ENCODE data around the gene FOSB.
"Not testable (repeated sequence)": the region's sequence is repeated elsewhere in the genome, so short reads cannot be mapped to it uniquely, and the experiment has no call there.

Gene FOSB

GRCh38 chr19:45510352-45510751 lies 42.6 kb downstream of the FOSB start:
- H2AFZ ChIP-seq (ENCODE audit: low read depth, low read length); H3K27ac ChIP-seq (ENCODE audit: low read length, poor library complexity, severe bottlenecking); H3K27me3 ChIP-seq (ENCODE audit: control insufficient read depth in 1 of 2, insufficient read depth in 1 of 2, low read length in 2 of 2); H3K4ac ChIP-seq (ENCODE audit: low read depth in 1 of 2, low read length in 2 of 2); H3K14ac ChIP-seq (ENCODE audit: low read length in 2 of 2); H2AK5ac ChIP-seq (ENCODE audit: low read length, severe bottlenecking); H3K79me1 ChIP-seq (replicated peaks; ENCODE audit: low read length, poor library complexity, severe bottlenecking); H3K18ac ChIP-seq (ENCODE audit: low read depth in 1 of 2, low read length in 2 of 2); H3K9ac ChIP-seq (ENCODE audit: low read length); H4K91ac ChIP-seq (ENCODE audit: low read length); H3K4me2 ChIP-seq (ENCODE audit: low read length, poor library complexity, severe bottlenecking); H2BK15ac ChIP-seq (ENCODE audit: low read depth, poor library complexity, severe bottlenecking); H2BK5ac ChIP-seq (ENCODE audit: low read depth, low read length, poor library complexity, severe bottlenecking); H3K4me3 ChIP-seq (ENCODE audit: insufficient read depth in 1 of 2, low read depth in 1 of 2, low read length in 2 of 2); H2BK12ac ChIP-seq (ENCODE audit: low read length in 2 of 2); H3K9me3 ChIP-seq (ENCODE audit: control insufficient read depth, low read length); H3K23ac ChIP-seq (ENCODE audit: low read length in 2 of 2); H4K8ac ChIP-seq (ENCODE audit: low read length); H2BK120ac ChIP-seq (ENCODE audit: low read depth, low read length); DNase-seq: not testable (repeated sequence)
- Histone ChIP-seq H3K36me3 (ENCODE audit: control insufficient read depth in 1 of 2, insufficient read depth in 2 of 2, low read depth in 1 of 2, low read length in 2 of 2) (peaks cover 0 to 12% of the 10 kb centered on the region in 2 experiments), H3K4me1 (ENCODE audit: control insufficient read depth, insufficient read depth, low read depth, low read length) (peaks cover 20% of the 10 kb centered on the region)
- WGBS = 95% methylated on average over 8 of the region's 11 CpGs

DNA sequence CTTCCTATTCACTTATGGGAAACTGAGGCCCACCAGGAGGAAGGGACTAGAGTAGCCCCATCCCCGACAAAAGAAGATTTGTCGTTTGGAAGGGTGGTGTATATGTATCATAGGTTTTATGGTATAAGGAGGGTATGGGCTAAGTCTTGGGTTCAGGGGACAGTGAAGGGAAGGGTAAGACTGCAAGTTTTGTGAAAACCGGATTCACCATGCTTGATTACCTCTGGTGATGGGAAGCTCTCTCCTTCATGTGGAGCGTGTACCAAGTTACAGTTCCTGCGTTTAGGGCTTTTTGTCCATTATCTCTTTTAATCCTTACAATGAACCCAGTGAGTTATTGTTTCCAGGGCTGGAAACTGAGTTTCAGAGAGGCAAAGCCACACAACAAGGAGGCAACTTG lies 43.3 kb downstream of the FOSB start:
- peaks cover 0 to 20% of the 10 kb centered on the region in 2 experiments for H3K36me3 ChIP-seq (ENCODE audit: control insufficient read depth in 1 of 2, insufficient read depth in 2 of 2, low read depth in 1 of 2, low read length in 2 of 2)
- no peak overlapping the region for H4K8ac ChIP-seq (ENCODE audit: low read length)
- no peaks in the 10 kb centered on the region for H3K9me3 ChIP-seq (ENCODE audit: control insufficient read depth, low read length)
- H2BK15ac ChIP-seq (ENCODE audit: low read depth, poor library complexity, severe bottlenecking) = no peak overlapping the region
- H3K4me3 ChIP-seq (ENCODE audit: insufficient read depth in 1 of 2, low read depth in 1 of 2, low read length in 2 of 2) = no peak overlapping the region
- no peaks in the 10 kb centered on the region for H3K27me3 ChIP-seq (ENCODE audit: control insufficient read depth in 1 of 2, insufficient read depth in 1 of 2, low read length in 2 of 2)
- H3K23ac ChIP-seq (ENCODE audit: low read length in 2 of 2) = no peak overlapping the region
- H3K4me2 ChIP-seq (ENCODE audit: low read length, poor library complexity, severe bottlenecking) = no peak overlapping the region
- peaks cover 21% of the 10 kb centered on the region for H3K4me1 ChIP-seq (ENCODE audit: control insufficient read depth, insufficient read depth, low read depth, low read length)
- H3K9ac ChIP-seq (ENCODE audit: low read length) = no peak overlapping the region
- H3K18ac ChIP-seq (ENCODE audit: low read depth in 1 of 2, low read length in 2 of 2) = no peak overlapping the region
- H2AK5ac ChIP-seq (ENCODE audit: low read length, severe bottlenecking) = no peak overlapping the region
- H3K79me1 ChIP-seq (replicated peaks; ENCODE audit: low read length, poor library complexity, severe bottlenecking) = peaks cover 2% of the 10 kb centered on the region
- H3K14ac ChIP-seq (ENCODE audit: low read length in 2 of 2) = no peak overlapping the region
- H4K91ac ChIP-seq (ENCODE audit: low read length) = no peak overlapping the region
- no peak overlapping the region for H3K4ac ChIP-seq (ENCODE audit: low read depth in 1 of 2, low read length in 2 of 2)
- H2BK120ac ChIP-seq (ENCODE audit: low read depth, low read length) = no peak overlapping the region
- no peak overlapping the region for H2BK12ac ChIP-seq (ENCODE audit: low read length in 2 of 2)
- no peak for DNase-seq
- WGBS = 97% methylated on average over 5 of the region's 5 CpGs
- H2AFZ ChIP-seq (ENCODE audit: low read depth, low read length) = no peak overlapping the region
- H3K27ac ChIP-seq (ENCODE audit: low read length, poor library complexity, severe bottlenecking) = no peak overlapping the region
- H2BK5ac ChIP-seq (ENCODE audit: low read depth, low read length, poor library complexity, severe bottlenecking) = no peak overlapping the region

DNA sequence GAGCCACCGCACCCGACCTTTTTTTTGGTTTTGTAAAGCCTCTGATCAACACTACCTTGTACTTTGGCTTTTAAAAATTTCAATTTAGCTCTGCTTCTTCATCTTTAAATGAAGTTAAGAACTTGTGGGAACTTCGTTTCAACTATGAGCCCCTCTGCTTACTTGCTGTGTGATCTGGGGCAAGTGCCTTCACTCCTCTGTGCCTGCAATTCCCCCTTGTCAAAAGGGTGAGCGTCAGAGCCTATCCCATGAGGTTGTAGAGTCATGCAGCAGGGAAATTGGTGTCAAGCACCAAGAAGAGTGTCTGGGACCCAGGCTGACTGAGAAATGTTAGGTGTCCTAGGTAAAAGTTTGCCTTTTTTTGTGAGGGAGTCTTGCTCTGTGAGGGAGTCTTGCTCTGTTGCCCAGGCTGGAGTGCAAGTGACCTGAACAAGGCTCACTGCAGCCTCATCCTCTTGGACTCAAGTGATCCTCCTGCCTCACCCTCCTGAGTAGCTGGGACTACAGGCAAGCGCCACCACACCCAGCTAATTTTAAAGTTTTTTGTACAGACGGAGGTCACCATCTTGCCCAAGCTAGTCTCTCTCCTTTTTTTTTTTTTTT lies 45.2 kb downstream of the FOSB start:
- Histone ChIP-seq H3K9me3 (ENCODE audit: control insufficient read depth, low read length) (no peaks in the 10 kb centered on the region), H3K27ac (ENCODE audit: low read length, poor library complexity, severe bottlenecking) (no peak overlapping the region), H4K91ac (ENCODE audit: low read length) (no peak overlapping the region), H3K4me2 (ENCODE audit: low read length, poor library complexity, severe bottlenecking) (no peak overlapping the region), H3K18ac (ENCODE audit: low read depth in 1 of 2, low read length in 2 of 2) (no peak overlapping the region), H3K27me3 (ENCODE audit: control insufficient read depth in 1 of 2, insufficient read depth in 1 of 2, low read length in 2 of 2) (no peaks in the 10 kb centered on the region), H3K23ac (ENCODE audit: low read length in 2 of 2) (no peak overlapping the region), H3K79me1 (replicated peaks; ENCODE audit: low read length, poor library complexity, severe bottlenecking) (peaks cover 5% of the 10 kb centered on the region), H3K14ac (ENCODE audit: low read length in 2 of 2) (no peak overlapping the region), H2BK12ac (ENCODE audit: low read length in 2 of 2) (no peak overlapping the region), H3K4ac (ENCODE audit: low read depth in 1 of 2, low read length in 2 of 2) (no peak overlapping the region), H3K36me3 (ENCODE audit: control insufficient read depth in 1 of 2, insufficient read depth in 2 of 2, low read depth in 1 of 2, low read length in 2 of 2) (peaks cover 2 to 38% of the 10 kb centered on the region in 2 experiments), H2BK5ac (ENCODE audit: low read depth, low read length, poor library complexity, severe bottlenecking) (no peak overlapping the region), H4K8ac (ENCODE audit: low read length) (peak overlapping the region; percentile 55), H2AK5ac (ENCODE audit: low read length, severe bottlenecking) (no peak overlapping the region), H3K4me1 (ENCODE audit: control insufficient read depth, insufficient read depth, low read depth, low read length) (peaks cover 19% of the 10 kb centered on the region), H3K9ac (ENCODE audit: low read length) (no peak overlapping the region), H2BK15ac (ENCODE audit: low read depth, poor library complexity, severe bottlenecking) (no peak overlapping the region), H3K4me3 (ENCODE audit: insufficient read depth in 1 of 2, low read depth in 1 of 2, low read length in 2 of 2) (no peak overlapping the region), H2BK120ac (ENCODE audit: low read depth, low read length) (no peak overlapping the region), H2AFZ (ENCODE audit: low read depth, low read length) (no peak overlapping the region)
- WGBS = 93% methylated on average over 6 of the region's 6 CpGs
- no peak for DNase-seq

DNA sequence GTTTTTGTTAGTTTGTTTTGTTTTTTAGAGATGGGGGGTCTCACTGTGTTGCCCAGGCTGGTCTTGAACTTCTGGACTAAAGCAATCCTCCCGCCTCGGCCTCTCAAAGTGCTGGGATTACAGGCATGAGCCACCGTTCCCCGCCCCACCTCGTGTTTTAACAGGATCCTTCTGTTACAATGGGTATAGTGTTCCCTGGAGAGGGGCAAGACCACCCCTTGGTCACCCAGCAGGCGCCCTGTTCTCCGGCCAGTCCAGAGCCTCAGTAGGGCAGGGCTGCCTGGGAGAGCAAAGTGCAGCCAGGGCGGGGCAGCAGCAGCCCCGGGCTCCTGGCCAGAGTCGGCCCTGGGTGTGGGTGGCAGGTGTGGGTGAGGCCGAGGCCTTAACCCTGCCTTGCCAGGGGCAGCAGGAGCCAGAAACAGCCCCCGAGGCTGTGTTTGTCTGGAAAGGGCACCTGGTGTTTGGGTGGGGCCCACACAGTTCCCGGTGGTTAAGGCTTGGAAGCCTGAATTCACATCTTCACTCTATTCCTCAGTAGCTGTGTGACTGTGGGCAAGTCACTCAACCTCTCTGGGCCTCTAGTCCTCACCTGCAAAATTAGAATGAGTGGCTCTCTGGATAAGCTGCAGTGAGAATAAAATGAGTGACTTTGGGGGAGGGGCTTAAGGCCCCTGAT lies 46.7 kb downstream of the FOSB start:
- Histone ChIP-seq H3K36me3 (ENCODE audit: control insufficient read depth in 1 of 2, insufficient read depth in 2 of 2, low read depth in 1 of 2, low read length in 2 of 2) (peaks cover 11 to 49% of the 10 kb centered on the region in 2 experiments), H3K4me2 (ENCODE audit: low read length, poor library complexity, severe bottlenecking) (no peak overlapping the region), H3K14ac (ENCODE audit: low read length in 2 of 2) (peak overlapping the region in 1 of 2 experiments; percentile 55), H3K4me1 (ENCODE audit: control insufficient read depth, insufficient read depth, low read depth, low read length) (peaks cover 17% of the 10 kb centered on the region), H3K23ac (ENCODE audit: low read length in 2 of 2) (no peak overlapping the region), H3K4me3 (ENCODE audit: insufficient read depth in 1 of 2, low read depth in 1 of 2, low read length in 2 of 2) (no peak overlapping the region), H3K18ac (ENCODE audit: low read depth in 1 of 2, low read length in 2 of 2) (no peak overlapping the region), H3K4ac (ENCODE audit: low read depth in 1 of 2, low read length in 2 of 2) (no peak overlapping the region), H2BK5ac (ENCODE audit: low read depth, low read length, poor library complexity, severe bottlenecking) (no peak overlapping the region), H3K9ac (ENCODE audit: low read length) (peak overlapping the region; percentile 9), H2AFZ (ENCODE audit: low read depth, low read length) (no peak overlapping the region), H2BK12ac (ENCODE audit: low read length in 2 of 2) (no peak overlapping the region), H3K79me1 (replicated peaks; ENCODE audit: low read length, poor library complexity, severe bottlenecking) (peaks cover 7% of the 10 kb centered on the region), H4K8ac (ENCODE audit: low read length) (no peak overlapping the region), H3K27ac (ENCODE audit: low read length, poor library complexity, severe bottlenecking) (no peak overlapping the region), H2BK120ac (ENCODE audit: low read depth, low read length) (no peak overlapping the region), H4K91ac (ENCODE audit: low read length) (no peak overlapping the region), H2BK15ac (ENCODE audit: low read depth, poor library complexity, severe bottlenecking) (no peak overlapping the region), H3K27me3 (ENCODE audit: control insufficient read depth in 1 of 2, insufficient read depth in 1 of 2, low read length in 2 of 2) (no peaks in the 10 kb centered on the region), H3K9me3 (ENCODE audit: control insufficient read depth, low read length) (no peaks in the 10 kb centered on the region), H2AK5ac (ENCODE audit: low read length, severe bottlenecking) (no peak overlapping the region)
- whole genome bisulfite sequencing = 94% methylated on average over 11 of the region's 13 CpGs
- DNase-seq = no peak

Data from mesenchymal stem cell (in vitro differentiated cells and primary cell).